H1 (cell line): ENCODE data around the gene TMEM52B.

Source experiments
- BACH1 ChIP-seq: IDR thresholded peaks from 2 replicates; pipeline ENCODE4 v1.6.1; 2012; ENCODE audit warnings: low read length, improper control_type of control experiment
- CEBPB ChIP-seq: IDR thresholded peaks from 2 replicates; pipeline ENCODE4 v1.6.1; 2012; ENCODE audit warnings: low read depth, low read length
- CTCF ChIP-seq, 3 experiments: IDR thresholded peaks; 1 replicate in 2 of 3; 2 replicates in 1 of 3; pipeline versions ENCODE4 v1.5.1 to v1.6.1; 2011; ENCODE audit warnings: low read length in 3 of 3, mild to moderate bottlenecking in 3 of 3, inconsistent platforms in 2 of 3, low read depth in 1 of 3, moderate library complexity in 1 of 3; ENCODE audit not compliant: insufficient read depth in 1 of 3; ENCODE audit errors: control extremely low read depth in 1 of 3
- POLR2A ChIP-seq, 2 experiments: IDR thresholded peaks; 1 replicate in 1 of 2; 2 replicates in 1 of 2; pipeline ENCODE4 v1.6.1; 2011; ENCODE audit warnings: low read depth in 2 of 2, low read length in 2 of 2, mild to moderate bottlenecking in 2 of 2; ENCODE audit errors: control extremely low read depth in 1 of 2
- RFX5 ChIP-seq: IDR thresholded peaks from 2 replicates; pipeline ENCODE4 v1.6.1; 2011; ENCODE audit warnings: low read depth, low read length, improper control_type of control experiment, borderline replicate concordance
- RNF2 ChIP-seq: fragments of 200-900, 300-1000 bp; sonication (generic); IDR thresholded peaks from 2 replicates; pipeline ENCODE4 v1.7.1; 2016; ENCODE audit warnings: borderline replicate concordance, low read depth, mild to moderate bottlenecking, antibody characterized with exemption, low read length; ENCODE audit not compliant: poor library complexity, severe bottlenecking; ENCODE audit errors: missing control alignments
- SP4 ChIP-seq: IDR thresholded peaks from 2 replicates; pipeline ENCODE4 v1.6.1; 2012; ENCODE audit warnings: low read length, inconsistent platforms
- SRF ChIP-seq: IDR thresholded peaks from 2 replicates; pipeline ENCODE4 v1.6.1; 2011; ENCODE audit warnings: mild to moderate bottlenecking, low read depth, low read length, moderate library complexity
- SUZ12 ChIP-seq: fragments of 200-600 bp; sonication (generic); IDR thresholded peaks from 2 replicates; pipeline ENCODE4 v1.6.1; 2012; ENCODE audit warnings: mild to moderate bottlenecking, inconsistent platforms, low read length, moderate library complexity, mixed read lengths
- TBP ChIP-seq: IDR thresholded peaks from 2 replicates; pipeline ENCODE4 v1.6.1; 2011; ENCODE audit warnings: low read depth, low read length, improper control_type of control experiment
- YY1 ChIP-seq: IDR thresholded peaks from 2 replicates; pipeline ENCODE4 v1.6.1; 2011; ENCODE audit warnings: low read depth, mild to moderate bottlenecking, low read length

GRCh38 chr12:10197879-10198278 is 19.0 kb downstream of the TMEM52B start:
- TF ChIP-seq SRF (no peak), RNF2 (no peak), RFX5 (no peak), CEBPB (no peak), SUZ12 (no peak), CTCF (IDR thresholded peaks at IDR 0.05; ENCODE audit: control extremely low read depth in 1 of 3, insufficient read depth in 1 of 3, low read depth in 1 of 3, low read length in 3 of 3) (no peak), TBP (no peak), SP4 (no peak), POLR2A (IDR thresholded peaks at IDR 0.05; ENCODE audit: control extremely low read depth in 1 of 2, low read depth in 2 of 2, low read length in 2 of 2) (no peak), YY1 (no peak), BACH1 (no peak)
